Endodermal cell (in vitro differentiated cells): ENCODE data around the gene SPDYA. TPM values are rescaled to one million over a fixed set of nuclear protein-coding genes. Genes with fewer than 3 reads are reported as not detected.

Experiments
- DNase-seq: peaks from one replicate; pipeline ENCODE4 v3.0.0-alpha.2; 2017
- H3K27ac ChIP-seq: 2 replicates; pipeline ENCODE4 v1.5.1; 2013; ENCODE audit warnings: mild to moderate bottlenecking, low read depth, low read length, moderate library complexity
- H3K27me3 ChIP-seq: 2 replicates; pipeline ENCODE4 v1.6.1; 2013; ENCODE audit warnings: mild to moderate bottlenecking, low read length, moderate library complexity; ENCODE audit not compliant: insufficient read depth, control insufficient read depth, poor library complexity, severe bottlenecking
- H3K36me3 ChIP-seq: 2 replicates; pipeline ENCODE4 v1.7.0; 2013; ENCODE audit warnings: mild to moderate bottlenecking, low read length, moderate library complexity; ENCODE audit not compliant: control insufficient read depth, insufficient read depth
- H3K4me1 ChIP-seq: one replicate; pipeline ENCODE4 v1.7.0; 2013; ENCODE audit warnings: low read length; ENCODE audit not compliant: control insufficient read depth, insufficient read depth
- H3K4me3 ChIP-seq: 2 replicates; pipeline ENCODE4 v1.5.1; 2013; ENCODE audit warnings: mild to moderate bottlenecking, low read length, moderate library complexity
- H3K9ac ChIP-seq: 2 replicates; pipeline ENCODE4 v1.6.1; 2013; ENCODE audit warnings: mild to moderate bottlenecking, low read length, moderate library complexity; ENCODE audit not compliant: poor library complexity, severe bottlenecking; ENCODE audit errors: extremely low read depth
- H3K9me3 ChIP-seq: 2 replicates; pipeline ENCODE4 v1.6.1; 2013; ENCODE audit warnings: mild to moderate bottlenecking, low read length, moderate library complexity; ENCODE audit not compliant: control insufficient read depth
- H3K27ac Mint-ChIP-seq: 2 replicates; pipeline ENCODE4 v1.8.0; 2020; ENCODE audit warnings: mixed read lengths
- H3K27me3 Mint-ChIP-seq: 2 replicates; pipeline ENCODE4 v1.8.0; 2021; ENCODE audit warnings: mild to moderate bottlenecking, mixed read lengths; ENCODE audit not compliant: insufficient read depth
- H3K36me3 Mint-ChIP-seq: 2 replicates; pipeline ENCODE4 v1.8.0; 2020; ENCODE audit warnings: low read depth, mixed read lengths
- H3K4me1 Mint-ChIP-seq: 2 replicates; pipeline ENCODE4 v1.8.0; 2020; ENCODE audit warnings: mixed read lengths
- H3K4me3 Mint-ChIP-seq: 2 replicates; pipeline ENCODE4 v1.8.0; 2020; ENCODE audit warnings: mild to moderate bottlenecking, moderate library complexity, mixed read lengths
- H3K9me3 Mint-ChIP-seq: 2 replicates; pipeline ENCODE4 v1.8.0; 2020; ENCODE audit warnings: mild to moderate bottlenecking, mixed read lengths
- CTCF ChIP-seq: fragments of 200-600 bp; sonication (generic); conservative IDR thresholded peaks from 2 replicates; pipeline ENCODE4 v1.5.0; 2021; ENCODE audit warnings: antibody characterized with exemption, mild to moderate bottlenecking
- WGBS, 2 experiments: methylation state at CpG; one replicate each; pipeline versions ENCODE4 v1.1.5 to v1.1.7; 2013; ENCODE audit warnings: missing lambda C conversion rate in 2 of 2, mixed read lengths in 1 of 2; ENCODE audit not compliant: insufficient coverage in 1 of 2, insufficient read length in 1 of 2; 5-methylcytosine and 5-hydroxymethylcytosine counted together
- total RNA-seq, 2 donors: library from RNA; stranded (reverse); fragmentation: NEBNext Ultra II Directional in 1 of 2; extraction: Animal tissue kit (Norgen Biotek cat#: 25700) in 1 of 2; gene quantifications; 2 replicates in 1 of 2; 3 replicates in 1 of 2; pipeline ENCODE4 v1.2.1, GENCODE V29; 2021

The SPDYA gene
- total RNA-seq, 2 donors from 2014 or later: 0.91 to 1.6 TPM

- no peak for TF ChIP-seq CTCF
- Histone ChIP-seq H3K4me1 (no peaks in the 10 kb centered on the region), H3K9me3 (peaks cover 12% of the 10 kb centered on the region), H3K36me3 (peaks cover 5% of the 10 kb centered on the region), H3K9ac (no peak overlapping the region), H3K4me3 (no peak overlapping the region), H3K27ac (no peak overlapping the region), H3K27me3 (no peaks in the 10 kb centered on the region)
- H3K9me3 Mint-ChIP-seq: peaks cover 8% of the 10 kb centered on the region
- no peaks in the 10 kb centered on the region for H3K4me1 Mint-ChIP-seq
- no peak overlapping the region for H3K27ac Mint-ChIP-seq
- no peak overlapping the region for H3K4me3 Mint-ChIP-seq
- DNase-seq: no peak
- WGBS, 2 experiments: 96% methylated on average over 5 of the region's 5 CpGs; no CpG with 5 or more reads in 1 of the 2 experiments
- H3K27me3 Mint-ChIP-seq: no peaks in the 10 kb centered on the region
- H3K36me3 Mint-ChIP-seq: peaks cover 25% of the 10 kb centered on the region
Measured at GRCh38 chr2:28768952-28769351, 41.7 kb upstream of the SPDYA start.

- DNase-seq: no peak
- H3K4me3 Mint-ChIP-seq: no peak overlapping the region
- peaks cover 8% of the 10 kb centered on the region for H3K9me3 Mint-ChIP-seq
- H3K9me3 ChIP-seq: peaks cover 12% of the 10 kb centered on the region
- H3K27ac ChIP-seq: no peak overlapping the region
- H3K27ac Mint-ChIP-seq: no peak overlapping the region
- H3K9ac ChIP-seq: no peak overlapping the region
- H3K4me3 ChIP-seq: no peak overlapping the region
- peaks cover 27% of the 10 kb centered on the region for H3K36me3 Mint-ChIP-seq
- WGBS, 2 experiments: no CpG with 5 or more reads among the region's 2 CpGs
- peaks cover 14% of the 10 kb centered on the region for H3K36me3 ChIP-seq
- no peak for TF ChIP-seq CTCF
- H3K4me1 Mint-ChIP-seq: peaks cover 6% of the 10 kb centered on the region
- H3K27me3 Mint-ChIP-seq: no peaks in the 10 kb centered on the region
- no peaks in the 10 kb centered on the region for H3K4me1 ChIP-seq
- H3K27me3 ChIP-seq: no peaks in the 10 kb centered on the region
Measured at GRCh38 chr2:28772351-28772750, 38.3 kb upstream of the SPDYA start.

GRCh38 chr2:28776471-28776870 is 34.2 kb upstream of the SPDYA start:
- no peak for DNase-seq
- Histone ChIP-seq H3K4me3 (no peak overlapping the region), H3K27me3 (no peaks in the 10 kb centered on the region), H3K4me1 (no peaks in the 10 kb centered on the region), H3K27ac (no peak overlapping the region), H3K9me3 (no peaks in the 10 kb centered on the region), H3K36me3 (peaks cover 50% of the 10 kb centered on the region), H3K9ac (no peak overlapping the region)
- no peak overlapping the region for H3K4me3 Mint-ChIP-seq
- peaks cover 6% of the 10 kb centered on the region for H3K4me1 Mint-ChIP-seq
- no peaks in the 10 kb centered on the region for H3K9me3 Mint-ChIP-seq
- peaks cover 33% of the 10 kb centered on the region for H3K36me3 Mint-ChIP-seq
- no peaks in the 10 kb centered on the region for H3K27me3 Mint-ChIP-seq
- TF ChIP-seq CTCF: no peak
- 94 to 95% methylated on average over 4 to 6 of the region's 6 CpGs for WGBS, 2 experiments
- no peak overlapping the region for H3K27ac Mint-ChIP-seq
